Left ventricle myocardium superior (tissue), 1 donor: ENCODE results near the gene CCBE1. TPM values are rescaled to one million over a fixed set of nuclear protein-coding genes. Genes with fewer than 3 reads are reported as not detected.
"Not testable (repeated sequence)": the region's sequence is repeated elsewhere in the genome, so short reads cannot be mapped to it uniquely, and the experiment has no call there.

Source experiments
- ATAC-seq: fragments of 200-7000 bp; cut with Tn5 transposase; one replicate; pipeline ENCODE4 v1.9.1; 2020; ENCODE audit warnings: mild to moderate bottlenecking, moderate library complexity
- DNase-seq: peaks from one replicate; pipeline ENCODE4 v3.0.0-alpha.2; 2020
- intact Hi-C: fragments of 100-400 bp; cut with micrococcal nuclease; formaldehyde crosslinking; loops from one replicate; pipeline ENCODE4 v1.11.0; 2022
- total RNA-seq: library from RNA; stranded (reverse); fragmentation: NEBNext Ultra II Directional; extraction: Animal tissue kit (Norgen Biotek cat#: 25700); gene quantifications from one replicate; pipeline ENCODE4 v1.2.1, GENCODE V29; 2021
- donor health status: DM: no; HTN: yes; CAD: no; lungs with severe emphysema.

Gene CCBE1
- total RNA-seq, 1 donor from 2014 or later: 0.92 TPM

DNA sequence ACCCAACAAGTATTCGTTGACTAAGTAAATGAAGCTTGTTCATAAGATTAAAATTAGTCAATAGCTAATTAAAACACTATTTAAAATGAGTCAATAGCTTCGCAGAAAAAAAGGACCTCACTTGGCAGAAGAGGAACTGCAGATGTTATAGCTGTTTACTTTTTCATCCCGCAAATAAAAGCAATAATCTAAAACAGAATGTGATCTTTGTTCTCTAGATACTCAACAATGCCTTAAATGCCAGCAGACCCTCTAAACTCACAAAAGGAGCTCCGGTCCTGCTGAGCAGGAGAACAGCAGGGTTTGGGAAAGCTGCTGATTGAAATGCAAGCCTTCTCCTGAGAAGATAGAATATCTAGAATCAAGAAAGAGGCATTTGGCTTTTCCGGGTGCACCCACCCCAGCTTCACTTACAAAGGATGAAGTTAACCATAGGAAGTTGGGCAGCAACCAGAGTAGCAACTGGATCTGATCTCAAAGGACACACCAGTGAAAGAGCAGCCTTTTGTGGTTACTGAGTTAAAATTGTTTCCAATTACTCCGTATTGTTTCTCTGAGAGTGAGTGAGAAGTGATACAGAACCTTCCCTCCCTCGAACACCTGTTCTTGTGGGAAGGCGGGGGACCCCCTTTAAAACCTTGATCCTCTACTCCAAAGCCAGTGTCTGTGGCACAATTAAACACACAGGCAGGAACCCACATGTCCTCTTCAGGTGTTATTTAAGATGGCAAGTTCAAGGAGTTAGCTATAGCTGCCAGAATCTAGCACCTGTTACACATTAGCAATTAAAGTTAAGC lies 6.8 kb downstream of the CCBE1 start:
- intact Hi-C loops: no loop called here
- DNase-seq (no peak), ATAC-seq (no peak)

DNA sequence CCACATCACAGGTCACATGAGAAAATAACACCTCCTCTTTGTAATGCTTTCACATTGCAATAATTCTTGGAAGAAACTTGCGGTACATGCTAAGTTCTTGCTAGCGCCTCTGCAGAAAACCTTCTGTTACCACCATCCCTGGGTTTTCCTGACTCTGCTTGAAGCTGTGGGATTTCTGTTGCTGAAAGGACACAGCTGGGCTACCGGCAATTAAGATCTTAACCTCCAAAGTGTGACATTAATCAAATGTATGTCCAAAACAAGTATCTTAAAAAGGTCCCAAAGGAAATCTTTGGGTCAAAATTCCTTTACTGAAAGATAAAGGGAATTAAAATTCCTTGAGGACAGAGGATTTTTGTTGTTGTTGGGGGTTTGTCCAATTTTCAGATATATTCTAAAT lies 7.5 kb downstream of the CCBE1 start:
- intact Hi-C loops: no loop called here
- ATAC-seq (peak; percentile 49), DNase-seq (no peak)

DNA sequence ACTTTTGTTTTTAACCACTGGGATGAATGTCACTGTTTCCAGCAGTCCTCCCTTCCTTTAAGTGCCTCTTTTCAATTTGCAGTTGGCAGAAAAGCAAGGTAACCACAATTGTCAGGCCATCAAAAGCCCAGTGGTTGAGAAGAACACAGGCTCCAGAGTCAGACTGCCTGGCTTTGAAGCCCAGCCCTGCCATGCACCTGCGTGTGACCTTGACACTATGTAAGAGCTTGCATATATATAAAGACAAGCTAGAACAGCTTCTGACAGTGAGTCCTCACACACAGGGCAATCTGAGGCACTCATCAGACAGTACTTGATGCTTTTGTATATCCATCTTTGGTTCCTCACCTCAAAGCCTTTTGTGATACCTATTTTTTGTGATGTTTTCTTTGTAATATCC lies 11.0 kb downstream of the CCBE1 start:
- intact Hi-C loops: no loop called here
- no peak for DNase-seq
- ATAC-seq: peak; percentile 49

DNA sequence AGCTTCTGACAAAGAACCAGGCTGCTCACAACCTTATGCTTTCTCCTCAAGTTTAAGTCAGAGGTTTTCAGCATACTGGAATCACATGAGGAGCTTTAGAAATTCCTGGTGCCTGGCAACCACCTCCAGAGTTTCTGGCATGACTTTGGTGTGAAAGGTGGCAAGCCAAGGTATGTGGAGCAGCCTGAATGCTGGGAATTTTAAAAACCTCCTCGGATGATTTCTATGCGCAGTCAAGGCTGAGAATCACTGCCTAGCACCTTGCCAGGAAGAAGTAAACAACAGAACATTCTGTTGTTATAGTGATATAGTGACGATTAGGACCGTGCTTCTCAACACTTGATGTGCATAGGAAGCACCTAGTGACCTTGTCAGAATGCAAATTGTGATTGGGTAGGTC lies 11.7 kb downstream of the CCBE1 start:
- intact Hi-C loops: no loop called here
- ATAC-seq (peak; percentile 46), DNase-seq (no peak)

DNA sequence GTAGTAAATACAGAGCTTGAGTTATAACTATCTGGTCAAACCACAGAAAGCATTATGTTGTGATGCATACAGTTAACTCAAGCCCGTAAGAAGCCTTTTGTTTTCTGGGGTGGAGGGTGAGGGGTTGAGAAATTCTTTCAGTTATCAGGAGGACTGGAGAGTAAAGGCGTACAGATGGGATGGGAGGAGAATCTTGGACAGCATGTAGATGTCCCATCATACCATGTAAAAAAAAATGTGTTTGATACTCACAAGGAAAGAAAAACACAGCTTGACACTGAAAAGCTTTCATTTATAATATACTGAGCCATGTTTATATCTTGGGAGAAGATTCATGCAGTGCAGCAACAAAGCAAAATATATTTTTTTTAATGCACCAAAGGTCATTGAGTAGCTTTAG lies 12.4 kb downstream of the CCBE1 start:
- intact Hi-C loops: no loop called here
- ATAC-seq (no peak), DNase-seq (no peak)

DNA sequence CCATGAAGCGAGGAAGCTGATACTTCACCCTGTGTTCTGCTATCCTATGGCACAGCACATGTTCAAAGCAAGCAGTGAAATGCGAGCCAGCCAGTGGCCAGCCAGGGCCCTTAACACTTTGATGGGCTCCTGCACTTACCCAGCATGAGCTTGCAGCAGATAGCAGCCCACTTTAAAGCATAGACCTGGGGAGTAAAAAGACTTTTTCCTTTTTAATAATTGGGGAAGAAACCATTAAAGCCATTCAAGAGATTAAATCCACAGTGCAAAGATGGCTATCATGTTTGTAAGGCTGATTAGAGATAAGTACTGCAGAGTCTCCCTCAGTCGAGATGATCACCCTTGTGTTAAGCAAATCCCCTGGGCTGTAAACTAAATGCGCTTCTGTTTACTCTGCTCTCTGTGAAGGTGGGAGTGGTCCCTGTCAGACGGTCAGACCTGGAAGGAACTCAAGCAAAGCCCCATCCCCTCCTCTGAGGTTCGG lies 15.7 kb downstream of the CCBE1 start:
- intact Hi-C loops: no loop called here
- no peak for ATAC-seq

DNA sequence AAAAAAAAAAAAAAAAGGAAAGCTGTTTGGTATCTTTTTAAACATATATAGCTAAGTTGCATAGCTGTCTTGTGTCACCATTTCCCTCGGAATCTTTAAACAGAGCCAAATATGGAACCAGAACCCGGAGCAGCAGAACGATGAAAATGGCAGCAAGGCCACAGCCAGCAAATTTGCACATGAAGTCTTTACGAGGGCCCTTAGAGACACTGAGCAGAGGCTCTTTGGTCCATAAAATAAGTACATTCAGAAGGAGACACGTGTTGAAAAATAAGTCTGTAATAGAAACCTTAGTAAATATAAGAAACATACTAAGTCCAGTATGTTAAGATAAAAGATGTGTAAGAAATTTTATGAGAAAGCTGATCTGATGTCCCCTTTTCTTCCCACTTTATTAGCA lies 16.2 kb downstream of the CCBE1 start:
- DNase-seq: no peak
- no peak for ATAC-seq
- intact Hi-C loops: no loop called here

More for the DNA sequence above, 15.7 kb downstream of the CCBE1 start:
- no peak for DNase-seq

DNA sequence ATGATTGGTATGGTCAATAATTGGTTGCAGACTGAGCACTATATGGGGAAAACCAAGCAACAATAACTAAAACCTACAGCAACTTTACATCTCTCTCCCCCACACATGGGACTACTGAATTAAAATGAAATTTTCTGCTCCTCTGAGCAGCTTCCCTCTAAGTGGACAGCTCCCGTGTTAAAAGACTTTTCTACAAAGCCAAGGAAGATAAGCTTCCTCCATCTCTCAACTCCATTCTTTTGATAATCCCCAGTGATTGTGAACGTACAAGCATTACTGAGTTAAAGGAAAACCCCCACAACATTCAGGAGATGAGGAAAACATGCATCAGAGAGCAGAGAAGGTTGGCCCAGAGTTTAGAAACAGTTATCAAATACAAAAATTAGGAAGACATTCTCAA lies 21.9 kb downstream of the CCBE1 start:
- ATAC-seq: no peak
- intact Hi-C loops: no loop called here
- no peak for DNase-seq

DNA sequence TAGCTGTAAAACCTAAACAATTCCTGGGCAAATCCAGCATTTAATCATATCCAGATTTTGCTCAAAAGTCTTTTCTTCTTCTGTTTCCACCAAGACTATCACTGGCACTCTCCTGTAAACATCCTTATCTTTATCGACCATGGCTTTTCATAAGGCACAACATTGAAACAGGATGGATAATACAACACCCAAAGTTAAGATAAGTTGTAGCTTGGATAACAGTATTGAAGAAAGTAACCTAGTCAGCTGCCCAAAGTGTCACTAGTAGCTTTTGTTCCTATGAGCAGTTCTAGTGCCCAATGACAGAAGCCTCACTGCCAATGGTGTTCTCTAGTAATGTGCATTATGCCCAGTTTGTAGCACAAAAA lies 22.3 kb downstream of the CCBE1 start:
- no peak for DNase-seq
- intact Hi-C loops: no loop called here
- no peak for ATAC-seq

DNA sequence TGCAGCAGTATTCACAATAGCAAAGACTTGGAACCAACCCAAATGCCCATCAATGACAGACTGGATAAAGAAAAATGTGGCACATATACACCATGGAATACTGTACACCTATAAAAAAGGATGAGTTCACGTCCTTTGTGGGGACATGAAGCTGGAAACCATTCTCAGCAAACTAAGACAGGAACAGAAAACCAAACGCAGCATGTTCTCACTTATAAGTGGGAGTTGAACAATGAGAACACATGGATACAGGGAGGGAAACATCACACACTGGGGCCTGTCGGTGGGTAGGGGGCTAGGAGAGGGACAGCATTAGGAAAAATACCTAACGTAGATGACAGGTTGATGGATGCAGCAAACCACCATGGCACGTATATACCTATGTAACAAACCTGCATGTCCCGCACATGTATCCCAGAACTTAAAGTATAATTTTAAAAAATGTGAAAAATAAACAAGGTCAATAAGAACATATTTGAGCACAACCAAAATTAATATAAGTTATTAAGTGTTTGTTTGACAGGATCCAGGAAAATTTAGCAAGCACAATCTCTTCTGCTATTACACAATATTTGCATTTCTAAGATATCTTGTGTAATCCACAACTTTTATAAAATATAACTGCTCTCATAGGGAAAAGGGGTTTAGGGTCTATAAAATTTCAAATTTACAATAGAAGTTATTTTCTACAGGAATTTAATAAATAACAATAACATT lies 22.9 kb downstream of the CCBE1 start:
- intact Hi-C loops: no loop called here
- DNase-seq (no peak), ATAC-seq (no peak)

DNA sequence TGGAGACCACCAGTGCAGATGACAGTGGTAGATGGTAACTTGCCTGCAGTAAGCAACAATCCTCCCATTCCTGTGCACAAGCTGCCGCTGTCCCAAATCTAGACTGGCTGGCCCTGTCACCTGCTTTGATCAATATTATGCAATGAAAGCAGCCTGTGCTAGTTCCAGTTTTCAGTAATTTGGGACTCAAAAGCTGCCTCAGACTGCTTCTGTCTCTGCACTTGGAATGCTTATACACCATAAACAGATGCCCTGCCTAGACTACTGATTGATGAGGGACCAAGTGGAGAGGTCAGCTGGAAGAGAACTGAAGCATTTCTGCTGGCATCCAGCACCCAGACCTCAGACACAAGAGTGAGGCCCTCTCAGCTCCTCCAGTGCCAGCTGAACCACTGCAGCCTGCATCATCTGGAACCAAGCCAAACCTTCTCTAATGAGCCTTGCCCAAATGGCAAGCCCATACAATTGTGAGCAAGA lies 24.9 kb downstream of the CCBE1 start:
- intact Hi-C loops: no loop called here
- peak; percentile 22 for ATAC-seq
- DNase-seq: no peak

DNA sequence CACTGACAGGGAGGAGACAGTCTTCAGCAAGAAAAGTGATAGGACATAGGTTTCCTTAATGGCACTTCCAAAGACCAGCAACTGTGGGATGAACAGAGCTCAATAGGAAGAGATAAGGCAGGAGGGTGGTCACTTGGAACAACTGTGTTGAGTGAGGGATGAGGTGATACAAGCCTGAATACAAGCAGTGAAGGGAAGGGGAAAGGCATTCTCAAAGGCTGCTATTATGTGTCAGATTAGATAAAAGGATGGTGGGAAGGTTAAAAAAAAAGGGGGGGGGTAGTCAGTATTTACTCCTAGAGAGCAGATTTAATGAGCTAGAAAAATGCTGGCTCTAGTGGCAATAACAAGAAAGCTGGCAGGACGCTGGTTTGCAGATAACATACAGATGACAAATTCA lies 25.7 kb downstream of the CCBE1 start:
- ATAC-seq (no peak), DNase-seq (no peak)
- intact Hi-C loops: no loop called here

DNA sequence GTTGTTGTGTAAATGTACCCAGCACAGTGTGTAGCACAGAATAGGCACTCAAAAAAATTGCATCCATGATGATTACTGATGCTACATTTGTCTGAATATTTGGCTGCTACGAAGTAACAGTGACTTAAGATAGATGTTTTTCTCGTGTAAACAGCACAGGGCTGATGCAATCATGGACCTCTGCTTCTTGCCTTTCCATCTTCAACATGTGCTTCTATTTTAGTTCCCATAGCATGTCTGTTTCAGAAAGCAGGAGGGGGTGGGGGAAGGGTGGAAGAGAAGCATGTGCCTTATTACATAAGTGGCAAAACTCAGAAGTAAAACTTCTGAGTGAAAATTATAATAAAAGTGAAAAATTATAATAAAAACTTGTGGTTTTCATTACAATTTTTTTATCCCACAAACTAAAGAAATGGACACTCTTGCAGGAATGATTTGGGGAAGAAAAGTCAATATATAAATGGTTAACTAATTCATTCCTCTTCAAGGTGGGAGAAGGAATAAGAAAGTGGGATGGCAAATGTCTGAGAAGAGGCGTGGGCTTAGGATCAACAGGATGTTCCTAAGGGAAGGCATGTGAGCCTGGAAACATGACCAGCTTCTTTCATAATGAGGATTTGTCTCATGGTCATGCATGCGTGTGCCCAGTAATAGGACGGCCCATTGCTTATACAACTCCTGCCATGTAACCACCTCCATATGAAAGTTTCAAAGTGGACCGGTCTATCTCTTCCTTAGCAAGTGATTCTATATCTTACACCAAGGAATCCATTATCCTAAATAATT lies 27.2 kb downstream of the CCBE1 start:
- intact Hi-C loops: no loop called here
- DNase-seq (no peak), ATAC-seq (peak; percentile 30)

DNA sequence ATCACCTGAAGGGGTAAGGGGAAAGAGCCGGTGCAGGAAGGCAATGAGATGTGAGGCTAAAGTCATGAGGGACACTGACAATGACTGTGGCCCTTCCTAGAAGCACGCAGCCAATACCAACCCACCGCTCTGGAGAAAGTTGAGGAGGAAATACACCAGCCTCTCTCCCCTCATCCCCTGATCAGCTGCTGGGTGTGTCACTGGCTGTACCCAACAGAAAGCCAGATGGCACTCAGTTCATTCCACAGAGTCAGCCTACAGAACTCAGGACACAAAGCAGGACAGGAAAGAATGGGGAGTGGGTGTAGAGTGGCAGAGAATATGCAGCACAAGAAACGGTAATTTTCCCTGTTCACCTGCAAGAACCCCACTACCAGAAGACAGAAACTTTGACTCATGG lies 29.7 kb downstream of the CCBE1 start:
- intact Hi-C loops: no loop called here
- DNase-seq (no peak), ATAC-seq (no peak)

DNA sequence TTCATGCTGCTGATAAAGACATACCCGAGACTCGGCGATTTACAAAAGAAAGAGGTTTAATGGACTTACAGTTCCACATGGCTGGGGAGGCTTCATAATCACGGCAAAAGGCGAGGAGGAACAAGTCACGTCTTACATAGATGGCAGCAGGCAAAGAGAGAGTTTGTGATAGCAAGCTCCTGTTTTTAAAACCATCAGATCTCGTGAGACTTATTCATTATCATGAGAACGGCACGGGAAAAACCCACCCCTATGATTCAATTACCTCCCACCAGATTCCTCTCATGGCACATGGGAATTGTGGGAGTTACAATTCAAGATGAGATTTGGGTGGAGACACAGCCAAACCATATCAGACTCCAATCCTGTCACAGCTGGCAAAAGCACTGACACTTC lies 31.2 kb downstream of the CCBE1 start:
- DNase-seq, ATAC-seq, intact Hi-C loops: not testable (repeated sequence)

DNA sequence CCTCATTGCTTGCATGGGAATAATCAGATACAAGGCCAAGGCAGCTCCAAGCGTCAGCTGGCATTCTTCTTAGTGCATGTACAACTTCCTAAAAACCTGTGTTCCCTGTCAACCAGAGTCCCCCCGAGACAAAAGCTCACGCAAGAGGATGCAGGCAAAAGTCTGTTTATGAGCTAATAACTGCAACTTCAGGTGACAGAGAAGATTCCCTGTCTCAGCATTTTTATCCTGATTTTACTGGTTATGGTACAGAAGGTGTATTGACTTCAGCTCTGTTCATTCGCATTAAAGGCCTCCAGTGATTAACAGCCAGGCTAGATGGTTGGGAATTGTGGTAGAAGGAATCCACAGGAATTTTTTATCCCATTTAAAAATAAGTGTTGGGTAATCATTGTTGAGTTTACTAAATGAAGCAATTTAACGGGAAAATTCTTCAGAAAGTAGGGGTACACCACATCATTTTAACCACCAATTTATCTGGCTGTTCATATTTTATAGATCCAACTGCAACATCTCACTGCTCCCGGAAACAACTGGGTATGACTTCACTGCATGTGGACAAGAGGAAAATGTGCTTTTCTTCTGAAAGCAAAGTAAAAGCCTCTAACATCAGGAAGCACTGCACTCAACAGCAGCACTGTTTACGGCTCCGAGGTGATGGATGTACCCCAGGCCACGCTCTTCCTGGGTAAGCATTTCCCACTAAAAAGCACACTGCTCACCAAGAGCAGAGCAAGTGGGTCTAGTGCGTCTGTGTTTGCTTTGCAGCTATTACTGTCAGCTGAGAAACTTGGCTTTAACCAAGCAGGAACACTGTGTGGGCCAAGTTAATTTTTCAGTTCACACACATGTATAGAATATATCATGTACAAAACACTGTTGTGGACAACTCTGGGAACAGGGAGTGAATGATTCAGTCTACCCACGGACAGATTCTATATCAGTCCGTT lies 31.9 kb downstream of the CCBE1 start:
- no peak for DNase-seq
- no peak for ATAC-seq
- intact Hi-C loops: no loop called here

DNA sequence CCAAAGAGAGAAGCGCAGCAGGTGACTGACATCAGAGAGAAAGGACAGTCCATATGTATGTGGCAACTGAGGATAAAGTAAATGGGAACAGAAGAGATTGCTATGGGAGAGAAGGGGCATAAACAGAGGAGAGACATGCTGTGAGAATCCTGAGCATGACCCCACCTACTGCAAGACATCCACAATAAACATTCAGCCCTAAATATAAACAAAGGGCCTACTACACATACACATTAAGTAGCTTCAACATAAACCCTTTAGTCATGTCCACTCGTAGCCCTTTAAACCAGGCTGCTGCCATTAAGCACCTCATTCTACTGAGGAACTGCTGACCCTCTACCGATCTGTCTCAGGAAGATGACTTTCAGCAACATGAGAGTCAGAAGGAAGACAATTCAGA lies 32.9 kb downstream of the CCBE1 start:
- intact Hi-C loops: no loop called here

DNA sequence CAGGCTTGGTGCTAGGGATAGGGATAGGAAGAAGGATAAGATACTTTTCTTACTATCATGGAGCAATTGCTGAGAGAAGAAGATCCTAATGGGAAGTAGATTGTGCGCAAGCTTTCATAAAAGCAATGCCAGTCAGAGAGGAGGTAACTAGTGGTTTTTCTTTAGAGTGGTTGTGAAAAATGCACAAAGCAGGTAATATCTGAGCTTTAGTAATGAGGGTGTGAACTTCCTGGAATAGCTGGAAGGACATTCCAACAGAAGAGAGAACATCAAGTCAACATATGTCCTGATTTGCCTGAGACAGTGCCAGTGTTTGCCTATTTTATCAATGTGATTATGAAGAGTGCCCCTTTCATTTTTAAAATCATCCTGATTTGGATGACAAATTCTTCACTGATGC lies 34.1 kb downstream of the CCBE1 start:
- ATAC-seq: no peak
- no peak for DNase-seq
- intact Hi-C loops: no loop called here

More for the DNA sequence above, 32.9 kb downstream of the CCBE1 start:
- ATAC-seq (no peak), DNase-seq (no peak)
